HG02763 (cell line): Measurements from ENCODE around the gene ITGBL1.

ENCODE experiments used
- ATAC-seq: cut with Tn5 transposase; IDR thresholded peaks from one replicate; pipeline ENCODE4 v1.9.1; 2021; ENCODE audit warnings: mild to moderate bottlenecking, moderate library complexity; ENCODE audit not compliant: unreplicated experiment

ITGBL1 gene

DNA sequence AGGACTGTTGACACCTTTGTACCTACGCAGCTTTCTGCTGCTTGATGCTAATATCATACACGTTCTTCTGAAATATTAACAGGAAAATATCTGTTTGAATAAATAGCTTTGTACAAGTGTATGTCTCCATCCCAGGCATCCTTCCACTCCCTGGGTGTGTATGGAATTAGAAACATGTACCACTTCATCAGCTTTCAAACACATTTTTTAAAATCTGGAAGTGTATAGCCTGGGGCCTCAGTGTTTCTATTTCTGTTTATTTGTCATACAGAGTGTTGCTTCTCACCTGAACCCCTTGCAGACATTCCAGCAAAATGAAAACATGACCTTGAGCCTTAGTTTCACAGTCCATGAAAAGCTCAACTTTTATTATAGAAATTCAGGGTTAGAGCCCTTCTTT is 168.6 kb downstream of the ITGBL1 start:
- ATAC-seq: no peak

GRCh38 chr13:101623470-101624209 is 171.2 kb downstream of the ITGBL1 start:
- no peak for ATAC-seq

DNA sequence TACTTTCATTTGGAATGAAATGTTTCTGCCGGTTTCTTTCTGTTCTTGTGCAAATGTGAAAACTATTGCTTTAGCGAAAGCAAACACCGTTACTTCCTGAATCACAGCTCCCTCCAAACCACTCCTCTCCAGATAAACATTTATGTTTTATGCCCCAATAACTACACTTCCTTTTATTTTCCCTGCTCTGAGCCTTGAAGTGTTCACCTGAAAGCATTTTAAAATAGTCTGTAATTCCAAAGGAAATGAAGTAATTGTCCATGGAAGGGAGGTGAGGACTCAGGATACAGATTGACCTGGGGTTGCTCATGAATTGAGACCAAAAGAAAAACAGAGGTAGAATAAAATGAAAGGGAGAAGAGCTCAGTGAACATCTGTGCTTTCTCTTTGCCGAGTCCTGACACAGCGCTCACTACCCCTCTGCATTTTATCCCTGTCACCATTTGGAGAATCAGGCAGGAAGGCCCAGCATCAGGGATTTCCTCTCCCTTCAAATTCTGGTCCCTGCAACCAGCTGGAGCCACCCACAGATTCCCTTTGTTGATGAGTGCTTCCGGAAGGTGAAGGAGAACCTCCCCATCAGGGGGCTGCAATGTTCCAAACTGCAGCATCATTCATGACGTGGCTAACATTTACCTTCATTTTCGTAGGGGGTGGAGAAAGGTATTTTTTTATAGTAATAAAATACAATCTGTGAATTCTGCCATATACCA is 171.9 kb downstream of the ITGBL1 start:
- no peak for ATAC-seq

DNA sequence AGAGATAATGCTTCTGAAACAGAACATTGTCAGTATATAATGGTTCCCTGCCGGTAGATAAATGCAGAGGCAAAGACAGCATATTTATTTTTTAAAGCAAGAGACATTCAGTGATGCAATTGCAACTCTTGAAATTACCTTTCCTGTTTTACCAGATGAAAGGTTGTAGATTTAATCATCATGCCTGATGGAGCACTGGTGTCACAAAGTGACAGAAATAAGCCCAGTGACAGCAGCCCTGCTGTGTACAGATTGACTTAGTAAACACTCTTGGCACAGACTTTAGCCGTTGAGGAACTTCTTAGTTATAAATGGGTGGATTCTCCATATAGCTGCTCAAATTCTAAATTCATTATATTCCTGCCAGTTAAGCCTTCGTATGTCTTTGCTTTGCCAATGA is 172.5 kb downstream of the ITGBL1 start:
- ATAC-seq: no peak

DNA sequence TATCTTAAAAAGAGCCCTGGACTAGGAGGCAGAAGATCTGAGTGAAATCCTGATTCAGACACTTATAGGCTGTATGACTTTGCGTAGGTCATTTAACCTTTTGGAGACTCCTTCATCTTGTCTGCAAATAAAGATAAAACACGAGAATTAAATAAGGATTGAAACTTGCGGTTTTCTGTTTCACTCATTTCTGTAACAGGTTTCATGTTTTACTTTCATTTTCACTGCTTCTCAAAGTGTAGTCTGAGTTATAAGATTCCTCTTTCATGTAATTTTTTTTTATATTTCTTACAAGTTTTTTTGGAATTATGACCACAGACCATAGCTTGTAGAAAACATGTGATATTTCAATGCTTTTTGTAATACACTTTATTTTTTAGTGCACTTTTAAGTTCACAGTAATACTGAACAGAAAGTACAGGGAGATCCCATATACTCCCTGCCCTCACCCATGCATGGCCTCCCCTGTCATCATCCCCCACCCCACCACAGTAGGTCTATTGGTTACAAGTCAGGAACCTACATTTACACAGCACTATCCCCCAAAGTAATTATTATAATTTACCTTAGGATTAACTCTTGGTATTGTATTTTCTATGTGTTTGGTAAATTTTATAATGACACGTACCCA is 174.6 kb downstream of the ITGBL1 start:
- peak; percentile 92 for ATAC-seq

GRCh38 chr13:101627556-101627943 is 175.1 kb downstream of the ITGBL1 start:
- peak; percentile 50 for ATAC-seq

DNA sequence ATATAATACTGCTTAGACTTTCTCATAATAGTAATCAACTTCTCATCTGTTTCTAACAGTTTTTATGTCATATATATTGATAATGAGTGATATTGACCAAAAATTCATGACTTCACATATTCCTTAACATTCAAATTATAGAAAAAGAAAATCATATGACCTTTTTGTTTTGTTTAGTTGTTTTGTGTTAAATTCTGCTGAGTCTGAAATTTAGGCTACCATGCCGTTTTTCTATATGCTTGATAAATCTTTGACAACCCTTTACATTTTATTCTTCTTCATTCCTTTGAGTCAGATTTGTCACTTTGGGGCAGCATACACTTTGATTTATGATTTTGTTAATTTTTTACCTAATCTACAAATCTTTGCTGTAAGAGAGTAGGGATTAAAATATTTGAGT is 176.4 kb downstream of the ITGBL1 start:
- no peak for ATAC-seq

DNA sequence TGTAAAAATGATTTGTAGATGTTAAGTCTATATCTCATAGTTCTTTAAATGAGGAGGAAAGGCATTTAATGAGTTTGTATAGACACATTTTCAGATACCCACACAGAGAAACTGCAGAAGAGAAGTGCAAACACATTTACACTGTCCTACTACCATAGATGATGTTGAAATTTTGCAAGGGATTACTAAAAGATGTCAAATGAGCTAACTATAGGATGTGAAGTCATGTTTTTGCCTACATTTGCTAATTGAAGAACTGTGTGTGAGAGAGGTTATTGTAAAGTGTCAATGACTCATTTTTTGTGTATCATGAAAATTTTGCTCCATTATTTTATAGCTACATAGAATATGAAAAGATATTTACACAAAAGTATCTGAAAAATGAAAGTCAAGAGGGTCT is 178.9 kb downstream of the ITGBL1 start:
- no peak for ATAC-seq

GRCh38 chr13:101634142-101634541 is 181.7 kb downstream of the ITGBL1 start:
- no peak for ATAC-seq

DNA sequence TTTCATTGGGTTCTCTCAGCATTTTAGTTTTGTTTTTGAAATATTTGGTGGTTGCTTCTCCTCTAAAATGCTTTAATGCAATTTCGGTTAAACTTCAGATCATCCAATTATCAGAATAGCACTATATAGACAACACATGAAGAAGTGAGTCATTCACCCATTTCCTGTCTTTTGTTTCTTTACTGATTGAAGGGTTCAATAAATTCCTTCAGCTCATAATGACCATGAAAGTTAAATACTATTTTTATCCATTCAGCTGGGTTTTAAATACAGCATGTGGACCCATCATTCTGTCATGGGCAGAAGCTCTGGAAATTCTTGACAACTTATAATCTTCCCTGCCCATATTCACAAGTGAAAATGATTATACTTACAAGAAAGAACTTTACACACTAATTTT is 187.2 kb downstream of the ITGBL1 start:
- ATAC-seq: no peak

GRCh38 chr13:101640788-101641400 is 188.4 kb downstream of the ITGBL1 start:
- no peak for ATAC-seq

DNA sequence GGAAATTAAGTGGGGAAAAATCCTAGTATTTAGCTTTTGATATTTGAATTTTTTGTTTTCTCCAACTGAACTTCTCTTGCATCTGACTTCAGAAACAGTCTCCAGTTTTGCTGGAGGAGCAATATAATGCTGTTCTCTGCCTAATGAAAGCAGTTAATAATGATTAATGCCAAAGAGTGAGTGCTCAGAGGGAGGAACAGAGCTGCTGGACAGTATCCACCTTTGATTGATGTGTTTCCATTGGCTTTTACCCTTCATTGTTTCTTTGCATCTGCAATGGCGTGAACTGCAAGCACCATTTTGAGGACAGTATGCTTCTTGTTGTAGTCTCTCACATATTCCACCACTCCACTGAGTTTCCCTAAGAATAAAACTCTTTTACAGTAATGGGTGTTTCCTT is 193.4 kb downstream of the ITGBL1 start:
- no peak for ATAC-seq

DNA sequence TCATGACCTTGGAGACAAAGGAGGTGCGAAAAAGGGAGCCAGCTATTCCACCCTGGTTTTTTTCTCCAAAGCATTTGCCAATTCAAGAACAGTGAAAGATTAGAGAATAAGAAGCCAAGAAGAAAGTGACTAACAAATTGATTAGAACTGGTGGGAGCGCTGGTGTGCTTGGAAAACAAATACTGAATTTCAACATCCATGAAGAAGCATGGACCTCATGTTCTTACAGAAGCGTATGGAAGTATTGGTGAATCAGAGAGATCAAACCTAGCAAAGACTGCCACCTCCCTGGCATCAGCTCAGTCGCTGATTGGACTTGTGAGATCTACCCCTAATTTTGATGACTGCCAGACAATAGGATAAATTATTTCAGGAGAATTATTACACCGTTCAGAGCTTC is 195.3 kb downstream of the ITGBL1 start:
- no peak for ATAC-seq

GRCh38 chr13:101648766-101649487 is 196.5 kb downstream of the ITGBL1 start:
- no peak for ATAC-seq

- ATAC-seq: no peak
These were observed 197.1 kb downstream of the ITGBL1 start for GRCh38 chr13:101649488-101650126.

DNA sequence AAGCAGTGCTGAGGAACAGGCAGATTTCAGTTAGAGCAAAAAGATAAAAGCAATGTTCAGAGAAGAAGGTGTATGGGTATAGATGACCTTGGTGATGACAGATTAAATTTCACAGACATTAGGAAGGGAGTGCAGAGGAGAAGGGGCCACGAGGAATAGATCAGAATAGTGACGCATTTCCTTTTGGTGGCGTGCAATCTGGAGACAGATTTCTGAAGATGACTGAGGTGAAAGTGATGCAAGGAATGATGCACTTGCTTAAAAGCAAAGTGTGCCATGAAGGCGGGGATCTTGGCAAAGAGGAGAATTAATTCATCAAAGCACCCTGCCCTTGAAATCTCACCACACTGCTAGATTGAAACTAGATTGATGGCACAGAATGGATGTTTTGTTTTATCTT is 202.4 kb downstream of the ITGBL1 start:
- ATAC-seq: no peak

DNA sequence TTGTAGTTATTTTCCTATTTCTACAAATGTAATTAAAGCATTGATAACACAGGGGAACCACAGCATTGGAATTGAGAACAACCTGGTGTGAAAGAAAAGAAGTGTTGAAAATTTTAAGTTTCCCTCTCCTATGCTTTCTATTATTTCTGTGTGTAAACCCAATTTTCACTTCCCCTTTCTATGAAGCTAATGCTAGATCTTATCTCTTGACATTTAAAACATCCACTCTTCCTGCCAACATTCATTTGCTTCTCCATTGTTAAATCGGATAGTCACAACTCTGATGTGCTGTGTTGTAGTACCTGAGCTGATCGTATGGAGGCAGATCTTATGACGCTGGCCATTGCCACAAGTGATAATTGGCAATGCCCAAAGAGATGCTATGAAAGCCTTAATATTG is 203.0 kb downstream of the ITGBL1 start:
- ATAC-seq: no peak

GRCh38 chr13:101660711-101661110 is 208.2 kb downstream of the ITGBL1 start:
- ATAC-seq: no peak

- no peak for ATAC-seq
These were observed 209.4 kb downstream of the ITGBL1 start for GRCh38 chr13:101661839-101662238.

DNA sequence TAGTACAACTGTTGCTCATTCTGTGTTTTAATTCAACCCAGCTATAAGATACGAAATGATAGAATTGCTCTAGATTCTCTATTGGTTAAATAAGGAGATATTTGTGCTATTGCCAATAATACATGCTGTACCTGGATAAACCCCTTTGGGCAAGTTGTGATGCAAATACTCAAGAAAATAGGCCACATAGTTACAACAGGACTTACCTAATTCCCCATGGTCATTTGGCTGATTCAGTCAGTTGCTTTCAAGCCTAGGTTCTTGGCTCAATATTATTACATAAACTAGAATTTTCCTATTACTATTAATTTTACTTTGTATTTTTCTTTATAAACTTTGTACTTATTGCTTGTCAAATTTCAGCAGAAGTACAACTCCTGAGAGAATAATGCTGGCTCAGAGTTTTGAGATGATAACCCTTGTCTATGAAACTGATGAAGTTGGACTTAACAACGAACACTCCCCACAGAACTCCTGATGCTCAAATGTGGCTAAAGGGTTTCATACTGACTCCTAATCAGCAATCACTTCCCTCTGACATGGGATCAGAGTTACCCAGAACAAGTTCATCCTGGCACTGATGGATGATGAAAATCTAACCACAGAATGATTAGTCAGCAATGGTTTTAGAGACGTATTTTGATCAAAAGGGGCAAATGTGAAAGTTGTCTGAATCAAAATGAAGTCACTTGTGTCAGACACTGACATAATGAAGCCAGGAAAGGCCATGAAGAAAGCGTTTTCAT is 221.1 kb downstream of the ITGBL1 start:
- ATAC-seq: no peak
